ENCODE data around the gene PTX4.
A peak's percentile ranks its signal among the peaks of the same experiment; 100 is the strongest.

PTX4 gene, protein sequence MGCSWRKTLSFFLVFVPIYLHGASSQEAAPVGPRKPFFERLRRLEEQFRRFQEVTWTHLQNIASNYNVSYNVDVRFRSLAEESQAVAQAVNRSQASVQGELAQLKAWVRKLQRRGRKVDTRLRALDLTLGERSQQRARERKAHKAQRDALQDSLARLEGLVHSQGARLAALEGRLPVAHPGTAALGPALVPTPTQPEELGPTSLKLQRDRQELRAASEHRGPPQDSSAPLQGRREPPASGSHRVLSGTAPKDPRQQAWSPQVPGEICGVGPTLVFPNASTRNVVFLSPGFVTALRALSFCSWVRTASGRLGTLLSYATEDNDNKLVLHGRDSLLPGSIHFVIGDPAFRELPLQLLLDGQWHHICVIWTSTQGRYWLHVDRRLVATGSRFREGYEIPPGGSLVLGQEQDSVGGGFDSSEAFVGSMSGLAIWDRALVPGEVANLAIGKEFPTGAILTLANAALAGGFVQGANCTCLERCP

DNA sequence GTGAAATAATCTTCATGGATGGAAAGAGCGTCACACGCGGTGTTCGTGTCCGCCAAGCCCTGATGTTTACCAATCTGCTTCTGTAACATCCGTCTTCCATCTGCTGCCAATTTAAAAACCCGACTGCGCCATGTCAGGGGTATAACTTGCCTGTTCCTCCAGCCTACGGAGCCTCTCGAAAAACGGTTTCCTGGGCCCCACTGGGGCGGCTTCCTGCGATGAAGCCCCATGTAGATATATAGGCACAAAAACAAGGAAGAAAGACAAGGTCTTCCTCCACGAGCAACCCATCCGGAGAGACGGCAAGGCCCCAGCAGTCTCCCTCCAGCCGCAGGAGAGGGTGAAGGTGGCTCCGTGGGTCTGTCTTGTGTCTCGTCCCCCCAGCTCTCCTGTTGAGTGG lies at the start of gene PTX4:
Gene PTX4 (minus strand): TSS at position 326 of the 400 bp plus-strand sequence. CDS start 35 bp downstream, at position 291.
- no peak for DNase-seq

DNA sequence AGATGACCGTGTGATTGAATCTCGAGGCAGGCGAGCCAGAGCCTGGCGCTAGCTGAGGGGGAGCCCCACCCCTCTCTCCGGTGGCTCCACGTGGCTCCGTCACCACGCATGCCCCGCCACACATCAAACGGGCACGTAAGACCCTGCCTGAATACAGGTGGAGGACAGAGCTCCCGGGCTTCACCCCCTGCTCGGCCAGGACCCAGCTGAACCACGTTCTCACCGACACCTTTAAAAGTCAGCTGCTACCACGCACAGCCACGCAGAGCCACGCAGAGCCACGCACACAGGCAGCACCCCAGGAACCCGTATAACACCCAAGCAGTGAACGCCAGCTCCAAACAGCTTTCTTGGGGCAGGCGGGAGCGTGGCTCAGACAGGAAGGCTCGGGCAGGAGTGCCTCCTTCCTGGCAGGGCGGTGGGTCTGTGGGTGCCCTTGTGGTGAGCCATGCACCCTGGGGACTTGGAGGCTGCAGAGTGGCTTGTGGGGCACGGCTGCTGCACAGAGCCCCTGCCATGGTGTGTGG lies 49.1 kb upstream of the PTX4 start:
- DNase-seq, result peak; percentile 36

DNA sequence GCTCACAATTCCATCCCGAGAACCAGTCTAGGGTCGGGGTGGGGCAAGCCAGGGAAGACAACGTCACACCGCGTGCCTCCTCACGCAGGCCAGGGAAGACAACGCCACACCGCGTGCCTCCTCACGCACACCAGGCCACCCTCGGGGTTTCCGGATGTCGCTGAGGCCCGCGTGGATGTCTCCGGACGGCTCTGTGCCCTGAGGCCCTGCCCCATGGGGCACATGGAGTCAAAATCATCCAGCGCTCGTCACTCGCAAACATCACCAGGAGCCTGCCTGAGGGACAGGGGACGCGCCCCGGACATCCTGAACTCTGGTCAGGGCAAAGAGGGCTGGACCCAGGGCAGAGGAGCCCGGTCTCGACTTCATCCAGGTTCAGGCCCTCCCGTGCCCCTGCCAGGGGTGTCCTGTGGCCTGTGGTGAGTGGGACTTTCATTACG lies 48.4 kb upstream of the PTX4 start:
- DNase-seq, result no peak

DNA sequence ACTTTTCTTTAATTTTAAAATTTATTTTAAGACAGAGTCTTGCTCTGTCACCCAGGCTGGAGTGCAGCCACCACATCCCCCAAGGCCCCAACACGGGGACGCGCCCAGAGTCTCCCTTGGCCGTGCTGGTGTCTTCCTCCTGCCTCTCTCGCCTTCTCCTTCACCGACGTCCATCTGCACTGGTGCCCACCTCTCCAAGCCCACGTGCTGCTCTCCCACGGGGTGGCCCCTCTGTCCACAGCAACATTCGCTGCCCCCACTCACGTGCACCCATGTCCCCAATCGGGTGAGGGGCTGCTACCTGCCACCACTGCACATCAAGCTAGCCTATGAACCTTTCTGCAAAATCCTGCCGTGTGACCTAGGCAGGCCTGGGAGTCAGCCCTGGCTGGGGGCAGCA lies 47.9 kb upstream of the PTX4 start:
- DNase-seq, result no peak

DNA sequence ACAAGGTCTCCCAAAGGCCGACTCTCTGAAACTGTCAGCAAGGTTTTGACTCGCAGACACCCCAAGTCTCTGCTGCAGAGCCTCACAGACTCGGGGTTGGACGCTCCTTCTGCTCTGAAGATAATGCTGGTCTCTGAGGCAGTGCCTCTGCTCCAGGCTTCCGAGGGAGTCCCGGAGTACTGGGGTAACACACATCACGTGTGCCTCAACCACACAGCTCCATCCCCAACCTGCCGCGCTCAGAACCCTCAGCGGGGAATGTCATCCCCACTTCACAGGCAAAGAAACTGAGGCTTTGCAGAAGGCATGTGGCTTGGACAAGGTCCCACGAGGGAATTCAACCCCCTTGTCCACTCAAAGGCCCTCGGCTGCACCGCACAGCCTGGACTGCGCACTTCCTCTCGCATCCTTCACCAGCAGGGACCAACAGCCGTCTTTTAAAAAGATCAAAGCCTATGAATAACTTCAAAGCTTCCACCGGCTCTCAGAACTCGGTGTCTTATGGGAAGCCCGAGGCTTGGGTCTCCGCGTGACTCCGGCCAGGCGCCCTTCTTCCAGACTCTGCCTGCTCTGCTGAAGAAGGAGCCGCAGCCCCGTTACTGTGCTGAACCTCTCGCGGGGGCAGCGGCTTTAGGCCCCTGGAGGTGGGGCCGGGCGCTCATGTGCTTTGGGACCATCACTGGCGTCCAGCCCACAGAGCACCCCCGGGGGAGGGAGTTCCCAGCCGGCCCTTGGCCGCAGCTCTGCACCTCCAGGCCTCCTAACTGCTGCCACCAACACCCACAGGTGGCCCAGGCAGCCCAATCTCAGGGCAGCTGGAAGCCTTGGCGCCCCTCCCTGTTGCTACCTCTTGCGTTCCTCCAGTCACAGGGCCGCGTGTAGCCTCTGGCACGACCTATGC lies 46.9 kb upstream of the PTX4 start:
- DNase-seq, result no peak

DNA sequence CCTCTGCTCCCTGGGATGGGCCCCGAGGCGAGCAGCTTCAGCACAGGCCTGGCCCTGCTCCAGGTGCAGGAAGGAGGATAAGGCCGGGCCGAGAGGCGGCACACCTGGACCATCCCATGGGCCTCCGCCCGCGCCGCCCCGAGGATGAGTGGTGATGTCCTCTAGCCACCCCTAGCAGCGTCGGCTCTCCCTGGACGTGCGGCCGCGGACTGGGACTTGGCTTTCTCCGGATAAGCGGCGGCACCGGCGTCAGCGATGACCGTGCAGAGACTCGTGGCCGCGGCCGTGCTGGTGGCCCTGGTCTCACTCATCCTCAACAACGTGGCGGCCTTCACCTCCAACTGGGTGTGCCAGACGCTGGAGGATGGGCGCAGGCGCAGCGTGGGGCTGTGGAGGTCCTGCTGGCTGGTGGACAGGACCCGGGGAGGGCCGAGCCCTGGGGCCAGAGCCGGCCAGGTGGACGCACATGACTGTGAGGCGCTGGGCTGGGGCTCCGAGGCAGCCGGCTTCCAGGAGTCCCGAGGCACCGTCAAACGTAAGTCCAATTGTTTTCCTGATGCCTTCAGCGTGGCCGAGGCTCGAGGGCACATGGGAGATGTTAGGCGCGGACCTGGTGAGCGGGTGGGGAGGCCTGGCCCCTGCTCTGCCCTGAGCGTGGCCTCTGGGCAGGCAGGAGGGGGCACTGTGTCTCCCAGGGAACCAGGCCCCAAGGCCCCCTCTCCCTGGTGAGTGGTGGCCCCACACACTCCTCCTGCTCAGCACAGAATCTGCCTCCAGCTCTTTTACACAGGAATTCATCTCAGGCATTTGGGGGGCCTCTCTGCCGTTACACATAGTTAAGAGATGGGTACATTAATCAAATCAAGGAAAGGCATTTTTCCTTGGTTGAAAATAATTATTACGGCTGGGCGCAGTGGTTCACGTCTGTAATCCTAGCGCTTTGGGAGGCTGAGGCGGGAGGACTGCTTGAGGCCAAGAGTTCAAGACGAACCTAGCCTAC lies 45.6 kb upstream of the PTX4 start:
- no peak for DNase-seq

DNA sequence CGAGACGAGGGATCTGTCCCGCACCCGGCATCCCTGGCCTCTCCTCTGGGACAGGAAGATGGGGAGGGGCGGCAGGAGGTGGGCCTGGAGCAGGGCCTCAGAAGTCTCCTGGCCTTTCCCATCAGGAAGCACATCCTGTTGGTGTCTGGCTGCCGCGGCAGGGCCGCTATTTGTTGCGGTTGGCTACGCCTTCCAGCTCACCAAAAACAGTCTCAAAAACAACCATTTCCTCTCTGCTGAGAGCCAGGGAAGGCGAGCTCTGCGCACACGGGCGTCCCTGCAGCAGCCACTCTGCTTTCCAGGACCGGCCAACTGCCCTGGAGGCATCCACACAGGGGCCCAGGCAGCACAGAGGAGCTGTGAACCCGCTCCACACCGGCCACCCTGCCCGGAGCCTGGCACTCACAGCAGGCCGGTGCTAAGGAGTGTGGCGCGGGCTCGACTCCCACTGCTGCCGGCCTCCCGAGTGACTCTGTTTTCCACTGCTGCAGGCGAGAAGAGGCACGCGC lies 44.8 kb upstream of the PTX4 start, which contains the start of gene TMEM204:
Gene TMEM204 (plus strand): TSS at position 224 of the 509 bp plus-strand sequence. CDS start 610 bp downstream, outside the sequence.
- DNase-seq, result peak; percentile 41

DNA sequence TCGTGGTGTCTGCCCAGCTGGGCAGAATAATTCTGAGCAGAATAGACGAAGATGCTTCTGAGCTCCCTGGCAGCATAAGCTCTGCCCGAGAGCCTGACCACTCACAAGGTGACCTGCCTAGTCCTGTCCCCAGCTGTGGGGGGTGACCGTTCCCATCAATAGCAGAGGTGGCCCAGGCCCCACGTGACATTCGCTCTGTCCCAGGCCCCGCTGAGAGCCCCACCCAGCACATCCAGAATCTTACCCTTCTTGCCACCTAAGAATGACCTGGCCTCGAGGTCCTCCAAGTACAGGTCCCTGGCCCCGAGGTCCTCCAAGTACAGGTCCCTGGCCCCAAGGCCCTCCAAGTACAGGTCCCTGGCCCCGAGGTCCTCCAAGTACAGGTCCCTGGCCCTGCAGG lies 44.0 kb upstream of the PTX4 start:
- DNase-seq, result no peak

DNA sequence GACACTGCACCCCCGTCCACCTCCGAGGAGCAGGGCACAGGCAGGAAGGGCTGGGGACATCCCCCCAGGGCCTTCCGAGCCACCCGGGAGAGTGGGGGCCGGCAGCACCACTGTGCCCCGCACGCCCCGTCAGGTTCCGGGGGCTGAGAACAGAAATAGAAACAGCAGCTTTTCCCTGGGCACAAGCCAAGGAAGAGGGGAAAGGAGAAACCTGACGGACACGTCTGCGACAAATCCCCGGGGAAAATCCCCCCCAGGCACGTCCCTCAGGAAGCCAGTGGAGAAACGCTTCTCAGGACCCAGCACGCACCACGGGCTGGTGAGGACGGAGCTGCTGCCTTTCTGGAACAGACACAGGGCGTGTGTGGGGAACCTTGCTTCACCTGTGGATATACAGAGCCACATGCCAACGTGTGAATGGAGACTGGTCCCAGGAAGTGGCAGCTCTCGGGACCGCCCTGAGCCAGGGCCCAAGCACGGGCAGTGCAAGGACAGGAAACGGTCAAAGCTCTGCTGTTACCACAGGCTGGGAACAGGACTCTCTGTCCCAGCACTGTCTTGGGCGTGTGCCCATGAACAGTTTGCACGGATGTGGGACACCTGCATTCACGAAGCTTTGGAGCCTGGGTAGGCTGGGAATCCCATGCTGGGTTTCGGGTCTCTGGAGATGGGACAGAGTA lies 43.5 kb upstream of the PTX4 start:
- no peak for DNase-seq

DNA sequence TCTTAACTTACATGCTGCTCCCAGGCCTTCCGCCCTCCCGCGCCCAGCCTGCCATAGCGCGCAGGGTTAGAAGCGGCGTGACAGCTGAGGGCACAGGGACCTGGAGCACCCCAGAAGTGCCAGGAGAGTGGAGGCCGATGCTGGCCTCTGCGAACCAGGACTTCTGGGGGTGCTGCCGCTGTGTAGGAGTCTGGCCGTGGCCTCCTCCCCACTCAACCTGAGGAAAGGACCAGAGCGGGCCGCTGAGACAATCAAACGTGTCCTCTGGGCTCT lies 42.8 kb upstream of the PTX4 start:
- no peak for DNase-seq

DNA sequence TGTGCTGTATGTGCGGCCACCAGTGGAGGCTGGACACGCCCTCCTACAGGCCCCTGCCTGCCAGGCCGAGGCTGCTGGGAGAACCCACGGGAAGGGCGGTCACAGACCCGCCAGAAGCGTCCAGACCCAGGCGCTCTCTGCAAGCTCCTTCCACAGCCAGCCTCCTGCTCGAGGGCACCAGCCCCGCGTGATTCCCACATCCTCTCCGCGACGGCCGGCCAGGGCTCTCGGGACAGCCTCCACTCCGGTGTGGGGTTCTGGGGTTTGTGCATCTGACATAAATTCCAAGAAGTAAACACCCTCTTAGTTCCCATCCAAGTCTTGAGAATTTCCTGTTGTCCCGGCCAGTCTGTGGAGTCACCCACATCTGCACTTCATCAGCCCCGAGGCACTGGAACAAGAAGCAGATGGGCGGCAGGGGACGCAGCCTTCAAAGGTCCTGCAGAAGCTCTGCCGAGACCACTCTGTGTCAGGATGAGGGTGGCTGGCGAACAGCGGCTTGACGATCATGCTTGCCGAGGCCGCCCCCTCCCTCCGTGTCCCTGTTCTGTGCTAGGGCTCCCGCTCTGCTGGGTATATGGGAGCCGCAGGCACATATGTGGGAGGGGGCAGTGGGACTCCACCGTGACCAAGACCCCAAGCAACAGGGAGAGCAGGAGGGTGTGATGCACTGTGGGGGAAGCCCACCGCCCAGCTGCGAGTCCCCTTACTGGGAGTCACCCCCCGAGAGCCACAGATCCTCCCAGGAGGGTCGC lies 42.3 kb upstream of the PTX4 start:
- no peak for DNase-seq

DNA sequence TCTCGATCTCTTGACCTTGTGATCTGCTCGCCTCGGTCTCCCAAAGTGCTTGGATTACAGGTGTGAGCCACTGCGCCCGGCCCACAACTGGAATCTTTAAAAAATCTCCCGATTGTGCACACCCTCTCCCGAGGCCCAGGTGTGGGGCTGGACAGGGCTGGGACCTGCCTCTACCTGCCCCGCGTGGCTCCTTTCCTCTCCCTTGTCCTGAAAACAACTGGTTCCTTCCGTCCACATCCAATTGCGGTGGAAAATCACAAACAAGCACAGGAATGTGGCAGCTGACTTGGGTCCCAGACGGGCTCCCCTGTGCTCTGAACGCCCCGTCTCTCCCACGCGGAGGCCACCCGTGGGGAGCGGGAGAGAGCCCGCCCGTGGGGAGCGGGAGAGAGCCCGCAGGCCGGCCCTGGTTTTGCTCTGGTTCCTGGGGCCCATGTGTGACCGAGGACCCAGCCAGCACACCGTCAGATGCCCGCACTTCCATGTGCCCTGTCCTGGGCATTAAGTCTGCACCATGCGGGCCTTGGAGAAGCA lies 41.7 kb upstream of the PTX4 start:
- DNase-seq, result no peak

DNA sequence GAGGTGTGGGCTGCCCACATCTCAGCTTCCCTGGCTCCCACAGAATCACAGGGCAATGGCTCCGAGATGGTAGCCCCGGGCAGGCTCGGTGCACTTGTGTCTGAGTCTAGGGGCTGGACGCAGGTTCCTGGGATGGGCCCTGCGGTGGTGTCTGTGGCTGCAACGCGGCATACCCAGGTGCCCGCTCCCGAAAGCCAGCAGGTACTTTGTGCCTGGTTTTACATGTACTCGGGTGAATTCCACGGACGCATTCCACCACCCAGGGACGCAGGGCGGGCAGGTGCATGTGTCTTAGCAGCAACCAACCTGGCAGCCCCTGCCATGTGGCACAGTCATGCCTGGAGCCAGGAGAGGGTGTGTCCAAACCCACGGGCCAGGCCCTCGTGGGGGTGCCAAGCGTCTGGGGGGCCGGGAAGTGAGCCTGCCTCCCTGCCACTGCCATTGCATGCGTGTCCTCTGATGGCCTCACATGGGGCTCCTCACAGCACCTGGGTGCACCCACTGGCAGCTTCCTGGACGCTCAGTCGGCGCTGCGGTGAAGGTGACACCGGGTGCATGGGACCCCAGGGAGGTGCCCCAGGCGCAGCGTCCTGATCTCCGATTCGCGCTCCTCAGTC lies 40.3 kb upstream of the PTX4 start:
- DNase-seq, result no peak

DNA sequence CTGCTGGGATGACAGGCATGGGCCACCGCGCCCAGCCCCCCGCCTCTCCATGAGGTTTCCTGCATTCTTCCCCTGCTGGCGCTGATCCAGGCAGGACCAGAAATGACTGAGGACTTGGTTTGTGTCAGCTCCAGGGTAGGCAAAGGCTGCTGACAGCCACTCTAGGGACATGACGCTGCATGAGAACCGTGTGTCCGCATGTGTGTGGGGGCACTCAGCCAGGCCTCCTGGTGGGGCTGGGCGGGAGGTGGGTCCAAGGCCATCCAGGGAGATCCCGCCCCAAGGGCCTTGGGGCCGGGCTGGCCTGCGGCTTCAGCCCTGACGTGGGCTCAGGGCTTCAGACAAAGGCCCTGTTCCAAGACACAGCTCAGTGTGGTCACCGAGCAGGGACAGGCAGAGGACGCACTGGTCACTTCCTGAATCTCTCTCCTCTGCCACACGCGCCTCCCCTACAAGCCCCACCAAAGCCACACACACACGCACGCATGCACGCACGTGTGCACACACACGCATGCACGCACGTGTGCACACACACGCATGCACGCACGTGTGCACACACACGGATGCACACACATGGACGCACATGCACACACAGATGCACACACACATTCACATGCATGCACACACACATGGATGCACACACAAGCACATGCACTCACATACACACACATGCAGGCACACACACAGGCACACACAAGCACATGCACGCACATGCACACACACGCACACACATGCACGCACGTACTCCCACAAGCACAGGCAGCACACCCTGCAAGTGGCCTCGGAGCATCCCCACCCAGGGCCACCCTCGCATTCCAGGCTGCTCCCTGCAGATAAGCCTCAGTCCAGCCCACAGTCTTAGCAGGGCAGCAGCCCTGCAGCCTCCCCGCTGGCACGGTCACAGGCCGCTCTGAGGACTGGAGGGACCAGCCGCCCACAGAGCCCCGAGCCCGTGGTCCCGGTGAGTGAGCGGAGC lies 39.4 kb upstream of the PTX4 start:
- no peak for DNase-seq

DNA sequence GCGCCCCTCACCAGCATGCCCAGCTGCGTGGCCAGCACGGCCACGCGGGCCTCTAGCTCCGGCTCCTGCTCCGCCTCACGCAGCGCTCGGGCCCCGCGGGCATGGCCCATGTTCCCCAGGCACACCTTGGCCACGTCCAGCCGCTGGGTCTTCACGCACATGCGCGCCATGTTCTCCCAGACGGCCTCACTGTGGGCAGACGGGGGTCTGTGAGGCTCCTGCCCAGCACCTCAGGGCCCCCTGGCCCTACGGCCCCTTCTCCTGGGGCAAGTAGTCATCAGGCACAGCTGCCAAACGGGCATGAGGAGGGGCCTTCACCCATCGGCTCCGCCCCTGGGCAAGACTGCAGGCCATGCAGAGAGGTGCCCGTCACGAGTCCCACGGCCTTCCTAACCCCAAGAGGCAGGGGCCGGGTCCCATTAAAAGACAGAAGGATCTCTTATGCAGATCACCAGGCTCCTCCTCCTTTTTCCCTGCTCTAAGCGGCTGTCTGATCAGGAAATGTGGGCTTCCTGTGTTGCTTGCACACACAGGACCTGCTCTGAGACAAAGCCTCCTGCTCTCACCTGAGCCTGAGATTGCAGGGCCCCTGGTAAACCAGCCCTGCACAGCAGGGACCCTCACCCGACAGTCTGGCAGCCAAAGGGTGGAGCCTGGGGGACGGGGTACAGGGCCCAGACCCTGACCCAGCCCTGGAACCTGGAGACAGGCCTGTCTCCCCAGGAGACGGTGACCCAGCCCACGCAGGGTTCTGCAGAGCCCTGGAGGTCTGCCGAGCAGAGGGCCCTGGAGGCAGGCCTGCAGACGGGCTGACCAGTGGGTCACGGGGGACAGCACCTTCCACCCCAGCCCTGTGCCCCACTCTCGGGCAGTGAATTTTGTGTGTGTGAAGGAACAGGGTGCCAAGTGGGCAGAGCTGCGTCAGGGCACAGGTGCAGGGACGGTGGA lies 38.1 kb upstream of the PTX4 start:
- DNase-seq, result no peak

DNA sequence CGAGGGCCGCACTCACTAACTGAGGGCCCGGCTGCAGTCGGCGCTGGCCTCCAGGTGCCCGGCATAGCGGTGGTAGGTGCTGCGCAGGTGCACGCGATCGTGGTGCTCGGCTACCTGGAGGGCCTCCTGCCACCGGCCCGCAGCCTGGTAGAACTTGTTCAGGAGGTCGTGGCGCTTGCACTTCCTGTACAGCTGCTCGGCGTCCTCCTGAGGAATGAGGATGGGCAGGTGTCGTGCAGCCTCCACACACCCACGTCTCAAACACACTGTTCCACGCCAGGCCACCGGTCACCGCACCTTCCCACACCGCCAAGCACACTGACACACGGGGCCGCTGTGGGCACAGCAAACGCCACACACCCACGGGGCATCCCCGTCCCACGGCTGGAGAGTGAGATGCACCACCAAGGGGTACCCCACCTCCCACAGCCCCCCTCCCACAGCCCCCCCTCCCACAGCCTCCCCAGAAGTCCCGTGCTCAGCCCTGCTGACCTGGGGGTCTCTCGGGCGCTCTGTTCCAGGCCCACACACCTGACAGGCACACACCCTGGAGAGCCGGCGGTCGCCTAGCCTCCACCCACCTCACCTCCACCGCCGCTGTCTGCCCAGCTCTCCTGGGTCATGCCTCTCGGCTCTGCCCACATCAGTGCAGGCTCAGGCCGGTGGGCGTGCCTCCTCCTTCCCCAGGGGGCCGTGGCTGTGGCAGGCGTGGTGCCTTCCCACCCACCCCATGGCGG lies 37.3 kb upstream of the PTX4 start:
- peak; percentile 35 for DNase-seq

DNA sequence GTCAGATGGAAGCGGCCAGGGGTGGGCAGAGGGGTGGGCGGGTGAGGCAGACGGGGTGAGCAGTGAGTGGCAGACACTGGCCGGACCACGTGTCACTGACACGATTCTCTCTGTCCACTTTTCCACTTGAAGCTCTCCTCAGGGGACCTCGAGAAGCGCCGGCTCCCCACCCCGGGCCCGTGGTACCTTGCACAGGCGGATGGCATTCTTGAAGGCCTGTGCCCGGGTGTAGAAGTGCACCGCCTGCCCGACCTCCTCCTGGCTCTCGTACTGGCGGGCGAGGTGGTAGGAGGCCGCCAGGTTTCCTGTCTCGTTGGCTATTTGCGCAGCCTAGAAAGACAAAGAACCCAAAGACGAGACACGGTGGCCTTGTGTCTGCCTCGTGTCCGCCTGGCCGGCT lies 35.6 kb upstream of the PTX4 start:
- DNase-seq, result no peak
